ENCODE results near the gene CLPTM1. TPM values are rescaled to one million over a fixed set of nuclear protein-coding genes. Genes with fewer than 3 reads are reported as not detected.
"Not testable (repeated sequence)": the region's sequence is repeated elsewhere in the genome, so short reads cannot be mapped to it uniquely, and the experiment has no call there.

CLPTM1 gene
- total and polyA plus RNA-seq, 5 donors = 81.4 to 106 (median 85.8) TPM

DNA sequence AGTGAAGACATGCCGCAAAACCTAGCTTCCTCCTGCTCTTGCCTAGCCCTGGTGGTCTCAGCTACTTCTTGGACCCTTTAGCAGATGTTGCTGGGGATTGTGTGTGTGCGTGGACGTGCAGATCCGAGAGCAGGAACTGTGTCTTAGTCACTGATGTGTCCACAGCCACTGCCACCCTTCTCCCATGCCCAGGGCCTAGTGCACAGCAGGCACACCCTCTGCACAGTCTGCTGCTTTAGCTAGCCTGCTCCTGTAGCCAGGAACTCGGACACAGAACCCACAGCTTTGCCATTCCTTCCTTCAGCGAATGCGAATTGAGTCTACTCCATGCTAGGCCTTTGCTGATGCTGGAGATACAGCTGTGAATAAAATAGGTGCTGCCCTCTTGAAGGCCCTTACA lies 2.3 kb downstream of the CLPTM1 start:
- DNase-seq (no peak), ATAC-seq (no peak)
- Histone ChIP-seq H3K4me3 (ENCODE audit: low read length) (no peak overlapping the region), H3K27ac (ENCODE audit: low read length) (no peak overlapping the region), H3K9me3 (ENCODE audit: control insufficient read depth, low read length) (no peaks in the 10 kb centered on the region), H3K4me1 (ENCODE audit: control insufficient read depth, insufficient read depth, low read length) (peaks cover 5% of the 10 kb centered on the region), H3K27me3 (ENCODE audit: control insufficient read depth, insufficient read depth) (no peaks in the 10 kb centered on the region)
- 70% methylated on average over 7 of the region's 7 CpGs for WGBS
- intact Hi-C loops (cut with DNase I) = no loop called here

DNA sequence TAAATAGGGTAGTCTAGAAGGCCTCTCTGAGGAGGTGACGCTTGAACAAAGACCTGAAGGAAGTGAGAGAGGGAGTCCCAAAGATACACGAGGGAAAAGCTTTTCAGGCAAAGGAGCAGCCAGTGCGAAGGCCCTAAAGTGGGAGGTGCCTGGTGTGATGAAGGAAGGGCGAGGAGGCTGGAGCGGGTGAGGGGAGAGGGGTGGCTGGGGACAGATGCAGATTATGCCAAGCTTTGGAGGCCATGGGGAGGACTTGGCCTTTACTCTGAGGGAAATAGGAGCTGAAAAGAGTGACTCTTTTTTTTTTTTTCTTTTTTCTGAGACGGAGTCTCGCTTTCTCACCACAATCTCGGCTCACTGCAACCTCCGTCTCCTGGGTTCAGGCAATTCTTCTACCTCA lies 2.9 kb downstream of the CLPTM1 start:
- DNase-seq = no peak
- no peak overlapping the region for H3K27ac ChIP-seq (ENCODE audit: low read length)
- no peak overlapping the region for H3K4me3 ChIP-seq (ENCODE audit: low read length)
- no peaks in the 10 kb centered on the region for H3K27me3 ChIP-seq (ENCODE audit: control insufficient read depth, insufficient read depth)
- no peak for ATAC-seq
- H3K9me3 ChIP-seq (ENCODE audit: control insufficient read depth, low read length) = no peaks in the 10 kb centered on the region
- 77% methylated on average over 9 of the region's 9 CpGs for WGBS
- peaks cover 5% of the 10 kb centered on the region for H3K4me1 ChIP-seq (ENCODE audit: control insufficient read depth, insufficient read depth, low read length)
- intact Hi-C loops (cut with DNase I) = no loop called here

- WGBS = 65% methylated on average over 5 of the region's 5 CpGs
- peaks cover 5% of the 10 kb centered on the region for H3K4me1 ChIP-seq (ENCODE audit: control insufficient read depth, insufficient read depth, low read length)
Measured at GRCh38 chr19:44959691-44960090, 4.5 kb downstream of the CLPTM1 start.

GRCh38 chr19:44960906-44961728 lies 5.9 kb downstream of the CLPTM1 start:
- Histone ChIP-seq H3K9me3 (ENCODE audit: control insufficient read depth, low read length) (no peaks in the 10 kb centered on the region), H3K27me3 (ENCODE audit: control insufficient read depth, insufficient read depth) (no peaks in the 10 kb centered on the region), H3K4me1 (ENCODE audit: control insufficient read depth, insufficient read depth, low read length) (peaks cover 3% of the 10 kb centered on the region), H3K27ac (ENCODE audit: low read length) (no peak overlapping the region), H3K4me3 (ENCODE audit: low read length) (no peak overlapping the region)
- no peak for DNase-seq
- peak in 1 of 2 donors; percentile 13 for ATAC-seq
- WGBS = 72% methylated on average over 8 of the region's 8 CpGs
- intact Hi-C loops (cut with DNase I) = no loop called here

More at GRCh38 chr19:44959691-44960090, 4.5 kb downstream of the CLPTM1 start:
- Histone ChIP-seq H3K9me3 (ENCODE audit: control insufficient read depth, low read length) (no peaks in the 10 kb centered on the region), H3K4me3 (ENCODE audit: low read length) (no peak overlapping the region), H3K27me3 (ENCODE audit: control insufficient read depth, insufficient read depth) (no peaks in the 10 kb centered on the region), H3K27ac (ENCODE audit: low read length) (no peak overlapping the region)
- no peak for DNase-seq
- intact Hi-C loops (cut with DNase I) = no loop called here
- no peak for ATAC-seq

GRCh38 chr19:44961821-44962220 lies 6.6 kb downstream of the CLPTM1 start:
- no peaks in the 10 kb centered on the region for H3K4me1 ChIP-seq (ENCODE audit: control insufficient read depth, insufficient read depth, low read length)
- intact Hi-C loops (cut with DNase I) = no loop called here
- no peaks in the 10 kb centered on the region for H3K27me3 ChIP-seq (ENCODE audit: control insufficient read depth, insufficient read depth)
- H3K27ac ChIP-seq (ENCODE audit: low read length) = no peak overlapping the region
- H3K4me3 ChIP-seq (ENCODE audit: low read length) = no peak overlapping the region
- H3K9me3 ChIP-seq (ENCODE audit: control insufficient read depth, low read length) = no peaks in the 10 kb centered on the region
- DNase-seq = no peak
- no peak for ATAC-seq
- 93% methylated on average over 8 of the region's 8 CpGs for WGBS

DNA sequence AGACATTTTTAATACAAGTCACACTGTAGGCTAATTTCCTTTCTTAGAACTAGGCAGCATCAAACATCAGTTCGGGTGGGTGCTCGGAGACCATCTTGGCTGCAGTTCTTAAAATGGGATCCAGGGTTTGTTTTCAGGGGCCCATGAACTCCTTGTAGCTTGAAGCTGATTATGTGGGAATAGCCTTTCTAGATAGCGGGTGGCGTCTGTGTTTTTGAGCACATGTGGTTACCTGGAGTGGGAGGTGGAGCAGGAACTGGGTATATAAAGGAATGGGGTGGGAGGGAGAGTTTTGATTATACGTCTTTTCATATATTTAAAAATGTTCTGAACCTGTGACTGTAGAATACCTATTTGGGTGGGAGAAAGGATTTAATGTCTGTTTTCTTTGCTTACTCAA lies 12.9 kb downstream of the CLPTM1 start:
- WGBS = 88% methylated on average over 5 of the region's 5 CpGs
- Histone ChIP-seq H3K27me3 (ENCODE audit: control insufficient read depth, insufficient read depth) (no peaks in the 10 kb centered on the region), H3K27ac (ENCODE audit: low read length) (no peak overlapping the region), H3K9me3 (ENCODE audit: control insufficient read depth, low read length) (no peaks in the 10 kb centered on the region), H3K4me1 (ENCODE audit: control insufficient read depth, insufficient read depth, low read length) (no peaks in the 10 kb centered on the region), H3K4me3 (ENCODE audit: low read length) (no peak overlapping the region)
- DNase-seq = no peak
- ATAC-seq = no peak
- intact Hi-C loops (cut with DNase I) = no loop called here

- Histone ChIP-seq H3K27me3 (ENCODE audit: control insufficient read depth, insufficient read depth) (no peaks in the 10 kb centered on the region), H3K9me3 (ENCODE audit: control insufficient read depth, low read length) (no peaks in the 10 kb centered on the region), H3K27ac (ENCODE audit: low read length) (no peak overlapping the region), H3K4me1 (ENCODE audit: control insufficient read depth, insufficient read depth, low read length) (no peaks in the 10 kb centered on the region), H3K4me3 (ENCODE audit: low read length) (no peak overlapping the region)
- intact Hi-C loops (cut with DNase I) = no loop called here
- DNase-seq (no peak), ATAC-seq (no peak)
- WGBS = 93% methylated on average over 4 of the region's 4 CpGs
Measured at GRCh38 chr19:44968670-44969069, 13.5 kb downstream of the CLPTM1 start.

DNA sequence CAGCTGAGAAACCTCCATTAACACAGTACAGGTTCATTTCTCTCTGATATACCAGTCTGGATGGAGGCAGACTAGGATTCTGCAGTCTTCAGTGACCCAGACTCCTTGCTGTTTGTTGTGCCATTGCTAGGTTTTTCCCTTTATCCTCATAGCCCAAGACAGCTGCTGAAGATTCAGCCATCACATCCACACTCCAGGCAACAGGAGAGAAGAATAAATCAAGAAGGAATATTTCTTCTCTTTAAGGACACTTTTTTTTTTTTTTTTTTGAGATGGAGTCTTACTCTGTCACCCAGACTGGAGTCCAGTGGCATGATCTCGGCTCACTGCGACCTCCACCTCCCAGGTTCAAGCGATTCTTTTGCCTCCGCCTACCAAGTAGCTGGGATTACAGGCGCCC lies 14.3 kb downstream of the CLPTM1 start:
- H3K9me3 ChIP-seq (ENCODE audit: control insufficient read depth, low read length) = no peaks in the 10 kb centered on the region
- 96% methylated on average over 5 of the region's 5 CpGs for WGBS
- DNase-seq (no peak), ATAC-seq (no peak)
- intact Hi-C loops (cut with DNase I) = no loop called here
- H3K27me3 ChIP-seq (ENCODE audit: control insufficient read depth, insufficient read depth) = no peaks in the 10 kb centered on the region
- no peak overlapping the region for H3K4me3 ChIP-seq (ENCODE audit: low read length)
- no peaks in the 10 kb centered on the region for H3K4me1 ChIP-seq (ENCODE audit: control insufficient read depth, insufficient read depth, low read length)
- H3K27ac ChIP-seq (ENCODE audit: low read length) = no peak overlapping the region

DNA sequence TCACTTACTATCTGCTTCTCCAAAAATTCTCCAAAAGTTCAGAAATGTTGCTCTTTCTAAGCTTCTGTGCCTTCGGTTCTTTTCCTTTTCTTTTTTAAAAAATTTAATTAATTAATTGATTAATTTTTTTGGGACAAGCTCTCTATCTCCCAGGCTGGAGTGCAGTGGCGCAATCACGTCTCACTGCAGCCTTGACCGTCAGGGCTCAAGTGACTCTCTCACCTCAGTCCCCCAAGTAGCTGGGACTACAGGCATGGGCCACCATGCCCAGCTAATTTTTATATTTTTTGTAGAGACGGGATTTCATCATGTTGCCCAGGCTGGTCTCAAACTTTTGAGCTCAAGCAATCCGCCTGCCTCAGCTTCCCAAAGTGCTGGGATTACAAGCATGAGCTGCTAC lies 16.3 kb downstream of the CLPTM1 start:
- H3K27ac ChIP-seq (ENCODE audit: low read length); DNase-seq; H3K27me3 ChIP-seq (ENCODE audit: control insufficient read depth, insufficient read depth); intact Hi-C loops (cut with DNase I); H3K9me3 ChIP-seq (ENCODE audit: control insufficient read depth, low read length); H3K4me3 ChIP-seq (ENCODE audit: low read length); ATAC-seq; H3K4me1 ChIP-seq (ENCODE audit: control insufficient read depth, insufficient read depth, low read length): not testable (repeated sequence)
- WGBS = 93% methylated on average over 6 of the region's 6 CpGs

- Histone ChIP-seq H3K27me3 (ENCODE audit: control insufficient read depth, insufficient read depth) (no peaks in the 10 kb centered on the region), H3K27ac (ENCODE audit: low read length) (no peak overlapping the region), H3K4me1 (ENCODE audit: control insufficient read depth, insufficient read depth, low read length) (no peaks in the 10 kb centered on the region), H3K4me3 (ENCODE audit: low read length) (no peak overlapping the region), H3K9me3 (ENCODE audit: control insufficient read depth, low read length) (no peaks in the 10 kb centered on the region)
- 90% methylated on average over 13 of the region's 13 CpGs for WGBS
- intact Hi-C loops (cut with DNase I) = no loop called here
- DNase-seq (no peak), ATAC-seq (no peak)
Measured at GRCh38 chr19:44972802-44973201, 17.6 kb downstream of the CLPTM1 start.

DNA sequence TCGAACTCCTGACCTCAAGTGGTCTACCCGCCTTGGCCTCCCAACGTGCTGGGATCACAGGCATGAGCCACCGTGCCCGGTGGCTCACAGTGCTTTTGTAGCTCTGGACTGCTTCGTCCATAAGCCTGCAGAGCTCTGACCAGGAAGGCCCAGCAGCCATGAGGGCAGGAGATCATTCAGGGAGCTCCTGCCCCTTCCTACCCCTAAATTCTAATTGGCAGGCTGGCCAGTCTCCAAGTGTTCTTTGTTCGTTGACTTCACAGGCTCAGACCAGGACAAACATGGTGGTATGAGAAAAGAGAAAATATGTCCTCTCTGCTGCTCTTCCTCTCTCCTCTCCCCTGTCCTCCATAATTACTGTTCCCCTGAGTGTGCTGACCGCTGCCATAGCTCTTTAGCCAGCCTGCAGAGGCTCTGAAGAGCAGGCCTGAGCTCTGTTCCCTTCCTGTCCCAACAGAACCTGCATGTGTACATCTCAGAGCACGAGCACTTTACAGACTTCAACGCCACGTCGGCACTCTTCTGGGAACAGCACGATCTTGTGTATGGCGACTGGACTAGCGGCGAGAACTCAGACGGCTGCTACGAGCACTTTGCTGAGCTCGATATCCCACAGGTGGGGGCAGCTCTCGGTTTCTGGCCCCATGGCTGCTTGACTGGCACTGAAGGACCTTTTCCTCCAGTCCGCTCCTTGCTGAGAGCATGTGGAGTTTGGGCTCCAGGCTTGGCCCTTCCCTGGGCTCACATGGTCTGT lies 19.0 kb downstream of the CLPTM1 start:
- ATAC-seq (no peak), DNase-seq (no peak)
- WGBS = 90% methylated on average over 21 of the region's 21 CpGs
- Histone ChIP-seq H3K9me3 (ENCODE audit: control insufficient read depth, low read length) (no peaks in the 10 kb centered on the region), H3K27me3 (ENCODE audit: control insufficient read depth, insufficient read depth) (no peaks in the 10 kb centered on the region), H3K4me1 (ENCODE audit: control insufficient read depth, insufficient read depth, low read length) (no peaks in the 10 kb centered on the region), H3K27ac (ENCODE audit: low read length) (no peak overlapping the region), H3K4me3 (ENCODE audit: low read length) (no peak overlapping the region)
- intact Hi-C loops (cut with DNase I) = no loop called here
